Esophagus squamous epithelium (tissue), 4 donors: ENCODE measurements around the gene OR52J3.

Experiments
- POLR2A ChIP-seq, 4 donors: fragments of 450-650 bp; IDR thresholded peaks; one replicate each; pipeline ENCODE4 v1.6.1; 2017; ENCODE audit warnings: antibody characterized with exemption in 4 of 4, mild to moderate bottlenecking in 4 of 4, moderate library complexity in 3 of 4
- TF ChIP-seq, protein P1 (sequence below), 6 experiments: fragments of 450-650 bp in 4 of 6; fragments of 200-600 bp in 2 of 6; sonication (generic) in 2 of 6; IDR thresholded peaks; one replicate each; pipeline ENCODE4 v1.5.1; 2016 to 2019; ENCODE audit warnings: antibody characterized with exemption in 6 of 6, mild to moderate bottlenecking in 4 of 6, moderate library complexity in 4 of 6

DNA sequence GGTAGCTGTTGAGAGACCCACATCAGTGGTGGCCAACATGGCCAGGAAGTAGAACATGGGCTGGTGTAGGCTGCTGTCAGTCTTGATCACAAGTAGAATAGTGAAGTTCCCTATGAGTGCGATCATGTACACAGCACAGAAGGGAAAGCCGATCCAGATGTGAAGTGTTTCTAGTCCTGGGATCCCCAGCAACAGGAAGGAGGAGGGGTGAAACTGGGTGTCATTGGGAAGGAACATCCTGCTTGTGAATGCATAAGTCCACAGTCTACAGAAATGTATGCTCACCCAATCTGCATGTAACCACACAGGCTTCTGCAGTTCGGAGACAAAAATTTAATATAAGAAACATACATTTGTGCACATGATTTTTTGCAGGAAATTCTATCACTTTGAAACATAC lies 13.1 kb downstream of the OR52J3 start, which contains the start of gene OR52E2:
- TF ChIP-seq, protein P1, sequence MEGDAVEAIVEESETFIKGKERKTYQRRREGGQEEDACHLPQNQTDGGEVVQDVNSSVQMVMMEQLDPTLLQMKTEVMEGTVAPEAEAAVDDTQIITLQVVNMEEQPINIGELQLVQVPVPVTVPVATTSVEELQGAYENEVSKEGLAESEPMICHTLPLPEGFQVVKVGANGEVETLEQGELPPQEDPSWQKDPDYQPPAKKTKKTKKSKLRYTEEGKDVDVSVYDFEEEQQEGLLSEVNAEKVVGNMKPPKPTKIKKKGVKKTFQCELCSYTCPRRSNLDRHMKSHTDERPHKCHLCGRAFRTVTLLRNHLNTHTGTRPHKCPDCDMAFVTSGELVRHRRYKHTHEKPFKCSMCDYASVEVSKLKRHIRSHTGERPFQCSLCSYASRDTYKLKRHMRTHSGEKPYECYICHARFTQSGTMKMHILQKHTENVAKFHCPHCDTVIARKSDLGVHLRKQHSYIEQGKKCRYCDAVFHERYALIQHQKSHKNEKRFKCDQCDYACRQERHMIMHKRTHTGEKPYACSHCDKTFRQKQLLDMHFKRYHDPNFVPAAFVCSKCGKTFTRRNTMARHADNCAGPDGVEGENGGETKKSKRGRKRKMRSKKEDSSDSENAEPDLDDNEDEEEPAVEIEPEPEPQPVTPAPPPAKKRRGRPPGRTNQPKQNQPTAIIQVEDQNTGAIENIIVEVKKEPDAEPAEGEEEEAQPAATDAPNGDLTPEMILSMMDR (IDR thresholded peaks at IDR 0.05), result no peak
- TF ChIP-seq POLR2A (IDR thresholded peaks at IDR 0.05), result no peak
